HepG2 (cell line): ENCODE measurements around the gene DOHH. TPM values are rescaled to one million over a fixed set of nuclear protein-coding genes. Genes with fewer than 3 reads are reported as not detected.
A peak's percentile ranks its signal among the peaks of the same experiment; 100 is the strongest.

Experiments used
- AKAP8 ChIP-seq: sonication (generic); formaldehyde crosslinking; IDR thresholded peaks from 2 replicates; pipeline ENCODE4 v1.5.1; 2020; ENCODE audit warnings: mild to moderate bottlenecking, missing genetic modification reagents
- ARID3A ChIP-seq: IDR thresholded peaks from 2 replicates; pipeline ENCODE4 v1.6.1; 2012; ENCODE audit warnings: low read depth, low read length, improper control_type of control experiment
- BHLHE40 ChIP-seq: IDR thresholded peaks from 2 replicates; pipeline ENCODE4 v1.6.1; 2011; ENCODE audit warnings: low read length, improper control_type of control experiment
- BRD4 ChIP-seq: sonication (generic); formaldehyde crosslinking; IDR thresholded peaks from 2 replicates; pipeline ENCODE4 v1.4.0; 2020; ENCODE audit warnings: missing genetic modification reagents
- ETV5 ChIP-seq: IDR thresholded peaks from 2 replicates; pipeline ENCODE4 v1.6.1; 2018; ENCODE audit warnings: missing biosample characterization, missing genetic modification reagents, inconsistent platforms, borderline replicate concordance
- GPN1 ChIP-seq: sonication (generic); formaldehyde crosslinking; IDR thresholded peaks from 2 replicates; pipeline ENCODE4 v1.5.1; 2020; ENCODE audit warnings: missing genetic modification reagents, borderline replicate concordance
- HOXA9 ChIP-seq: sonication (generic); formaldehyde crosslinking; IDR thresholded peaks from 2 replicates; pipeline ENCODE4 v1.8.1; 2022; ENCODE audit warnings: missing genetic modification reagents, mild to moderate bottlenecking, moderate library complexity, borderline replicate concordance
- JDP2 ChIP-seq: sonication (generic); formaldehyde crosslinking; IDR thresholded peaks from 2 replicates; pipeline ENCODE4 v1.8.1; 2022; ENCODE audit warnings: missing genetic modification reagents, borderline replicate concordance
- KAT8 ChIP-seq: IDR thresholded peaks from 2 replicates; pipeline ENCODE4 v1.6.1; 2016; ENCODE audit warnings: missing genetic modification reagents, missing compliant biosample characterization
- MAF1 ChIP-seq: sonication (generic); formaldehyde crosslinking; IDR thresholded peaks from 2 replicates; pipeline ENCODE4 v1.5.0; 2020; ENCODE audit warnings: missing genetic modification reagents, borderline replicate concordance
- MAZ ChIP-seq, 2 experiments: sonication (generic) in 1 of 2; formaldehyde crosslinking in 1 of 2; IDR thresholded peaks; 2 replicates each; pipeline versions ENCODE4 v1.5.0 to v1.6.1; 2012 to 2020; ENCODE audit warnings: low read depth in 2 of 2, mild to moderate bottlenecking in 2 of 2, borderline replicate concordance in 1 of 2, improper control_type of control experiment in 1 of 2, low read length in 1 of 2, missing genetic modification reagents in 1 of 2, moderate library complexity in 1 of 2
- NCOR1 ChIP-seq: fragments of 200-600 bp; sonication (generic); IDR thresholded peaks from 2 replicates; pipeline ENCODE4 v1.7.0; 2017; ENCODE audit warnings: antibody characterized with exemption, low read length, borderline replicate concordance
- NR1H2 ChIP-seq: sonication (generic); formaldehyde crosslinking; IDR thresholded peaks from 2 replicates; pipeline ENCODE4 v1.8.1; 2022; ENCODE audit warnings: low read depth, missing genetic modification reagents, borderline replicate concordance
- NR2C2 ChIP-seq: sonication (generic); formaldehyde crosslinking; IDR thresholded peaks from 2 replicates; pipeline ENCODE4 v1.4.0; 2020; ENCODE audit warnings: missing genetic modification reagents, mild to moderate bottlenecking, moderate library complexity, borderline replicate concordance
- POLR2A ChIP-seq, 2 experiments: IDR thresholded peaks; 2 replicates each; pipeline ENCODE4 v1.6.1; 2011; ENCODE audit warnings: low read depth in 2 of 2, low read length in 2 of 2, mild to moderate bottlenecking in 1 of 2, moderate library complexity in 1 of 2; ENCODE audit not compliant: insufficient read depth in 1 of 2
- PTBP1 ChIP-seq: fragments of 200-400 bp; formaldehyde crosslinking; IDR thresholded peaks from 2 replicates; pipeline ENCODE4 v1.6.1; 2018; ENCODE audit warnings: low read length, low read depth; ENCODE audit not compliant: poor library complexity, severe bottlenecking
- RAD51 ChIP-seq: fragments of 450-650 bp; IDR thresholded peaks from 2 replicates; pipeline ENCODE4 v1.6.1; 2016; ENCODE audit warnings: borderline replicate concordance
- RBAK ChIP-seq: sonication (generic); formaldehyde crosslinking; IDR thresholded peaks from 2 replicates; pipeline ENCODE4 v1.5.1; 2020; ENCODE audit warnings: mild to moderate bottlenecking, missing genetic modification reagents
- SNAI1 ChIP-seq: sonication (generic); formaldehyde crosslinking; IDR thresholded peaks from 2 replicates; pipeline ENCODE4 v1.5.0; 2020; ENCODE audit warnings: mild to moderate bottlenecking, missing genetic modification reagents, borderline replicate concordance
- ZFP62 ChIP-seq: sonication (generic); formaldehyde crosslinking; IDR thresholded peaks from 2 replicates; pipeline ENCODE4 v1.4.0; 2020; ENCODE audit warnings: missing genetic modification reagents
- ZNF121 ChIP-seq: sonication (generic); formaldehyde crosslinking; IDR thresholded peaks from 2 replicates; pipeline ENCODE4 v1.5.0; 2020; ENCODE audit warnings: mild to moderate bottlenecking, missing genetic modification reagents
- ZNF253 ChIP-seq: sonication (generic); formaldehyde crosslinking; IDR thresholded peaks from 2 replicates; pipeline ENCODE4 v1.8.0; 2022; ENCODE audit warnings: mild to moderate bottlenecking, missing genetic modification reagents, borderline replicate concordance
- ZNF337 ChIP-seq: sonication (generic); formaldehyde crosslinking; IDR thresholded peaks from 2 replicates; pipeline ENCODE4 v1.5.1; 2020; ENCODE audit warnings: missing genetic modification reagents, low read depth, mild to moderate bottlenecking, borderline replicate concordance
- ZNF788 ChIP-seq: sonication (generic); formaldehyde crosslinking; IDR thresholded peaks from 2 replicates; pipeline ENCODE4 v1.5.0; 2020; ENCODE audit warnings: mild to moderate bottlenecking, missing genetic modification reagents, borderline replicate concordance
- ZNF891 ChIP-seq: sonication (generic); formaldehyde crosslinking; IDR thresholded peaks from 2 replicates; pipeline ENCODE4 v1.5.0; 2020; ENCODE audit warnings: mild to moderate bottlenecking, missing genetic modification reagents
- polyA plus RNA-seq, 8 experiments: library from polyadenylated mRNA; depleted of rRNA in 3 of 8; stranded (reverse) in 7 of 8; unstranded in 1 of 8; fragments of >200 nt; fragmentation: Illumina TruSeq in 4 of 8; extraction: Trizol in 4 of 8; gene quantifications; 2 replicates each; pipeline versions ENCODE4 v1.2.1 to v1.2.3, GENCODE V29; 2011 to 2016; ENCODE audit warnings: low read depth in 4 of 8, missing spikeins in 1 of 8, mixed read lengths in 1 of 8; ENCODE audit not compliant: insufficient read depth in 1 of 8
- total RNA-seq, 5 experiments: library from RNA; depleted of rRNA; stranded (reverse); fragments of >200 nt; fragmentation: Illumina TruSeq; extraction: Trizol; gene quantifications; 2 replicates each; pipeline ENCODE4 v1.2.3, GENCODE V29; 2016; ENCODE audit warnings: low read depth in 1 of 5
- TF ChIP-seq, protein P1 (sequence below): sonication (generic); formaldehyde crosslinking; IDR thresholded peaks from 2 replicates; pipeline ENCODE4 v1.5.0; 2020; ENCODE audit warnings: mild to moderate bottlenecking, missing genetic modification reagents
- TF ChIP-seq, protein P2 (sequence below): sonication (generic); formaldehyde crosslinking; IDR thresholded peaks from 2 replicates; pipeline ENCODE4 v1.4.0; 2020; ENCODE audit warnings: mild to moderate bottlenecking, missing genetic modification reagents

DOHH gene
- total and polyA plus RNA-seq, 2 of the 13 experiments (the other 11 are each of a cell fraction or from before 2014, with no cell fraction given) = 3.5 to 13.7 TPM

GRCh38 chr19:3500429-3501101 is at the start of gene DOHH (continued):
- TF ChIP-seq MAF1 (CRISPR knock-in tag) = no peak; the same call in 1 of the 2 replicates
- TF ChIP-seq POLR2A (IDR thresholded peaks at IDR 0.05; ENCODE audit: insufficient read depth in 1 of 2, low read depth in 2 of 2, low read length in 2 of 2) = peak; percentile 81 to 83
- TF ChIP-seq NR1H2 (CRISPR knock-in tag) = no peak
- TF ChIP-seq, protein P1, sequence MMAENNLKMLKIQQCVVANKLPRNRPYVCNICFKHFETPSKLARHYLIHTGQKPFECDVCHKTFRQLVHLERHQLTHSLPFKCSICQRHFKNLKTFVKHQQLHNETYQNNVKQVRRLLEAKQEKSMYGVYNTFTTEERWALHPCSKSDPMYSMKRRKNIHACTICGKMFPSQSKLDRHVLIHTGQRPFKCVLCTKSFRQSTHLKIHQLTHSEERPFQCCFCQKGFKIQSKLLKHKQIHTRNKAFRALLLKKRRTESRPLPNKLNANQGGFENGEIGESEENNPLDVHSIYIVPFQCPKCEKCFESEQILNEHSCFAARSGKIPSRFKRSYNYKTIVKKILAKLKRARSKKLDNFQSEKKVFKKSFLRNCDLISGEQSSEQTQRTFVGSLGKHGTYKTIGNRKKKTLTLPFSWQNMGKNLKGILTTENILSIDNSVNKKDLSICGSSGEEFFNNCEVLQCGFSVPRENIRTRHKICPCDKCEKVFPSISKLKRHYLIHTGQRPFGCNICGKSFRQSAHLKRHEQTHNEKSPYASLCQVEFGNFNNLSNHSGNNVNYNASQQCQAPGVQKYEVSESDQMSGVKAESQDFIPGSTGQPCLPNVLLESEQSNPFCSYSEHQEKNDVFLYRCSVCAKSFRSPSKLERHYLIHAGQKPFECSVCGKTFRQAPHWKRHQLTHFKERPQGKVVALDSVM (CRISPR knock-in tag) = 0 out of 2 replicates have a peak, but pooled peaks have one; percentile 57
- TF ChIP-seq GPN1 (CRISPR knock-in tag) = peak; percentile 60; the same call in 1 of the 2 replicates
- TF ChIP-seq NCOR1 = no peak
- peak; percentile 19 for TF ChIP-seq PTBP1
- peak; percentile 93; the same call in 1 of the 2 replicates for TF ChIP-seq ZNF253 (CRISPR knock-in tag)
- TF ChIP-seq ZNF337 (CRISPR knock-in tag) = no peak
- TF ChIP-seq BRD4 (CRISPR knock-in tag) = peak; percentile 92
- peak; percentile 95 for TF ChIP-seq ZNF788 (CRISPR knock-in tag)
- TF ChIP-seq, protein P2, sequence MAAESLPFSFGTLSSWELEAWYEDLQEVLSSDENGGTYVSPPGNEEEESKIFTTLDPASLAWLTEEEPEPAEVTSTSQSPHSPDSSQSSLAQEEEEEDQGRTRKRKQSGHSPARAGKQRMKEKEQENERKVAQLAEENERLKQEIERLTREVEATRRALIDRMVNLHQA = no peak
- TF ChIP-seq RBAK (CRISPR knock-in tag) = no peak
- no peak for TF ChIP-seq ZNF121
- 0 out of 2 replicates have a peak, but pooled peaks have one; percentile 71 for TF ChIP-seq SNAI1
- TF ChIP-seq MAZ (IDR thresholded peaks at IDR 0.05; ENCODE audit: borderline replicate concordance, low read depth, low read length) = no peak
- peak; percentile 90 for TF ChIP-seq MAZ (CRISPR knock-in tag; IDR thresholded peaks at IDR 0.05; ENCODE audit: low read depth)
- peak; percentile 73 for TF ChIP-seq NR2C2 (CRISPR knock-in tag)
- TF ChIP-seq BHLHE40 = peak; percentile 98
- no peak for TF ChIP-seq JDP2 (CRISPR knock-in tag)
- TF ChIP-seq ETV5 = peak; percentile 61
- TF ChIP-seq RAD51 = peak; percentile 94
- peak; percentile 84; the same call in 1 of the 2 replicates for TF ChIP-seq ZNF891 (CRISPR knock-in tag)
- TF ChIP-seq KAT8 (CRISPR knock-in tag) = peak; percentile 96
- TF ChIP-seq ARID3A = no peak
- TF ChIP-seq ZFP62 (CRISPR knock-in tag) = no peak
- TF ChIP-seq AKAP8 = no peak
- TF ChIP-seq HOXA9 (CRISPR knock-in tag) = peak; percentile 95; the same call in 1 of the 2 replicates
